ENCODE measurements around the gene CCDC6.
A peak's percentile ranks its signal among the peaks of the same experiment; 100 is the strongest.
"Not testable (repeated sequence)": the region's sequence is repeated elsewhere in the genome, so short reads cannot be mapped to it uniquely, and the experiment has no call there.

The CCDC6 gene

DNA sequence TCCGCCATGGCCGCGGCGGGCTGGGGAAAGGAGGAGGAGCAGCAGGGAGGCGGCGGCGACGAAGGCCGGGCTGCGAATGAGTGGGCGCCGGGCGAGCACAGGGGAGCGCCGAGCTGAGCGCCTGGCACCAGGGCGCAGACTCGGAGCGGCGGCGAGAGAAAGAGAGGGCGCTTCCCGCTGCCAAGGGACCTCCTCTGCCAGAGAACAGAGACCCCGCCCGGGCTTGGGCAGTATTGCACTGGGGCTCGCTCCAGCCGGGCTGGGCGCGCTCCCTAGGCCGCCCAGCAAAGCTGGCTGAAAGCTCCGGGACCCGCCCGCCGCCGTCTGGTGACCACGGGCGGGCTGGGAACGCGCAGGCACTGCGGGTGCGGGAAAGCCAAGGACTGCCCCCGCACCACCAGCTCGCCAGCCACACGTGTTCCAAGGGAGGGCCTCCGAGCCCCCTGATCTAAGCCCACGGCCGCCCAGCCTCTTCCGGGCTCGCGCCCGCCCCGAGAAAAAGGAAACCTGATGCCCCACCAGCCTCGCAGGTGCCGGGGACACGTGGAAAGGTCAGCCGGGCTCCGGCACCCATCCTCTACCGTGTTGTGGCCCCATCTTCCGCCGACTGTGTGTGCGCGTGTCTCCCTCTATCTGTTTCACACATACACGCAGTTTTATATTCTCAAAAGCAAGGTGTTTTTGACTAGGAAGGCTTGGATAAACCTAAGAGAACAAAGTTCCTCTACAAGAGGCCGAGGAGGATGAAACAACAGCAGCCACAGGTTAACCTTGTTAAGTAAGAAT is at the start of gene CCDC6:
TSS of gene CCDC6 (minus strand) at position 140 of the 786 bp plus-strand sequence. CDS start at position 8, 132 bp downstream.
- peak; percentile 90 for DNase-seq (ENCODE audit: low read depth)

DNA sequence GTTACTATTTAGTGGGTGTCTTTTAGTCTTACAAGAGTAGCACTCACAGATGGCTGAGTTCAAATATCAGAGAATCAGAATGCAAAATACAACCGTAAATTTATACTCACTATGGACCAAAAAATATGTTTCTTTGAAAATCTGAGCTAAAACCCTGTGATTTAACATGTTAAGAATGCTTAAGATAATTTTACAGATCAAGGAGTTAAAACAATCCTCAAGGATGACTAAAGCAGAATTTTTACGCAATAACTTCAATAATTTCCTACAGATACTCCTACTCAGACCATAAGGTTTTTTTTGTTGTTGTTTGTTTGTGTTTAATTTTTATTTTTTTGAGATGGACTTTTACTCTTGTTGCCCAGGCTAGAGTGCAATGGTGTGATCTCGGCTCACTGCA is 47.9 kb upstream of the CCDC6 start:
- no peak for DNase-seq (ENCODE audit: low read depth)

DNA sequence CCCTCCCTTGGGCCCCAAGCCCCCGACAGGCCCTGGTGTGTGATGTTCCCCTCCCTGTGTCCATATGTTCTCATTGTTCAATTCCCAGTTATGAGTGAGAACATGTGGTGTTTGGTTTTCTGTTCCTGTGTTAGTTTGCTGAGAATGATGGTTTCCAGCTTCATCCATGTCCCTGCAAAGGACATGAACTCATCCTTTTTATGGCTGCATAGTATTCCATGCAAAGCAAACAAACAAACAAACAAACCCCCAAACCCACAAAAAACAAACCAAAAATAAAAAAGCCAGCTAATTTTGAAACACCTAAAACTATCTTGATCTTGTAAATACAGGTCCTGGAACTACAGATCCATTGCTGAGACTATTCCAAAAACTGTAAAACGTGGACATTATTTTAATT is 47.4 kb upstream of the CCDC6 start:
- DNase-seq (ENCODE audit: low read depth): not testable (repeated sequence)

DNA sequence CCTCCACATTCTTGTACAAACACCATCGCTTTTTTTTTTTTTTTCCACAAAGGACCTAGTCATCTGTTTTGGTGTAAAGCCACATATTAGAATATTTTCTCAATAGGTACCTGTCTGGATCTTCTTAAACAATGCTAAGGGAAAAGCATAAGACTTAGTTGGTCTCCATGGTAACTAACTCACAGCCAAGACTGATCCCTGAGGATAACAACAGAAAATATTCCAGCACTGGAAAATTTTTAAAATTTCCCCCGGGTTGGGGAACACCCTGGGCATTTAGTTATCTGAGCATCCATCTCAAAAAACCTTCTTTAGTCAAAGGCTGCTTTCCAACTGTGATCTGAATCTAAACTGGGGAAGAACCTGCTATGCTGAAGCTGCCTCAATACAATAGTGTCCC is 43.7 kb upstream of the CCDC6 start:
- no peak for DNase-seq (ENCODE audit: low read depth)

DNA sequence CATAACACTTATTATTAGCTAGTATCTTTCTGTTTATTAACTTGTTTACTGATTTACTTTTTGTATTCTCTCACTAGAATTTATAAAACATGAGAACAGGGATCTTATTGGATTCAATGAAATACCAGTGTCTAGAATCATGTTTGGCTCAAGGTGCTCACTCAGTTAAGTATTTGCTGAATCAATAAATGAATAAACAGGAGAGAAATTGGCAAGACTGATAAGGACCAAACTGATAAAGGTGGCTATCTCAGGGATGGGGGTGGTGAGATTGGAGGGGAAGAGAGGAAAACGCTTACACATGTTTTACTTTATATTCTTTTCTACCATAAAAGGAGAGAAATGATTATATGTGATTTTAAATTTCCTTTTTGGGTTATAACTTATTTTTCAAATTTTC is 43.3 kb upstream of the CCDC6 start:
- DNase-seq (ENCODE audit: low read depth): no peak

DNA sequence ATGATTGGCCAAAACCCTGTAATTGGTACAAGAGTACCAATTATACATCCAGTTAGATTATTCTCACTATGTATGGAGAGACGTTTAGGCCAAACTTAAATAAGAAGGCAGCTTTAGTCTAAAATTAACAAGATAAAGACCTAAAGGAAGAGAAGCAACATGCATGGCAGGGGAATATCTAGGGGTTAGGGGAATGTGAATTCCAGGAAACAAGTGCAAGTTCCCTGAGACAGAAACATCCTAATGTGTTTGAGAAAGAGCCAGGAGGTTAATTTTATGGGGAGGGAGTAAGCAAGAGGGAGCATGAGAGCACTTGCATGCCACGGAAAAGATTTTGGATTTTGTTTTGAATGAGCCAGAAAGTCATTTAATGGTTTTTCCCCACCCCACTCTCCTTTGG is 39.6 kb upstream of the CCDC6 start:
- no peak for DNase-seq (ENCODE audit: low read depth)

DNA sequence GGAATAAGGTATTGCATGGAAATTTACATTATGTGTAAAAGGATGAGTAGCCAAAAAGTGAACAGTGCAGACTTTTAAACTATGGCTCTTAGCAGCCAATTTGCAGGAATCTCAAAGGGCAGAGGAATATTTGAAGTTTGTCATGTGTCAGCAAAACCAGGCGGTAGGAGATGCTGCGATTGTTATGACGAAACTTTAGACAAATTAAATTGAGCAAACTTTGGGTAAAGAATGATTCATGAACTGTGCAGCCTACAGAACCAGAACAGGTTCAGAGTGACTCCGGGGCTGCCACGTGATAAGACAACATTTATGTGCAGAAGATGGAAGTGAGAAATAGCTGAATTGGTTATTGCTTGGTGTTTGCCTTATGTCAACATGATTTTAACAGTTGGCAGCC is 39.2 kb upstream of the CCDC6 start:
- no peak for DNase-seq (ENCODE audit: low read depth)

DNA sequence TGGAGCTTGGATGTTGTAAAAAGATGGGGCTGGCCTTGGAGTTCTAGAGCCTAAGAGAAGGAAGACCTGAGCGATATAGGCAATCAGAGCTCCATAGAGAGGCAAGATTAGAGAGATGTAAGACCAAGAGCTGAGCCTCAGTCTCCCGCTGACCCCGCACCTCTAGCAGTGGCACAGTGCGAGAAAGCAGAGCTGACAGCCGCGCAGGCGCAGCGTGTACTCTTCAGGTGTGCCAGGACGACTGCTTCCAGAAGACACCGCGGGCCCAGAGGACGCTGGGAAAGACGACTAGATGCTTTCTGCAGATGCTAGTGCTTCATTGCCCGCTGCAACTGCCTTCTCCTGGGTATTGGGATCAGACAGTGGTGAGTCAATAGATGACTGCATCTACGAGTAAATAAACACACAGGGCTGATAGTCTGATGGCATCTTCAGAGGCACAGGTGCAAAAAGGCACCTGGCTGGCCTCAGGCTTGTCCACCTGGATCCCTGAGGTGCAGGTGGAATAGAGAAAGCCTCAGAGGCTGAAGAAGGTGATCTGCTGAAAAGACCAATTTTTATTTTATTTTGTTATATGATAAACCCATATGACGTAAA is 38.1 kb upstream of the CCDC6 start:
- no peak for DNase-seq (ENCODE audit: low read depth)

DNA sequence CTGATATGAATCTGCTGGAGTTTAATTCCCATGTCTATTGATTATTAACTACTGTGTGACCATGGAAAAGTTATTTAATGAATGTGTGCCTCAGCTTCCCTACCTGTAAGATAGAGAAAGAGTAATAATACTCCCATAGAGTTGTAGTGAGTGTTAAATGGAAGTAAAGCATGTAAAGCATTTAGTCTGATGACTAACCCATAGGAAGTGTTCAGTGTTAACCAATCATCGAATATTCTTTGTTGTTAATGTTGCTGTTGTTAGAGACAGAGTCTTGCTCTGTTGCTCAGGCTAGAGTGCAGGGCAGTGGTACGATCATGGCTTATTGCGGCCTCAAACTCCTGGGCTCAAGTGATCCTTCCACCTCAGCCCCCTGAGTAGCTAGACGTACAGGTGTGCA is 36.2 kb upstream of the CCDC6 start:
- DNase-seq (ENCODE audit: low read depth): no peak

DNA sequence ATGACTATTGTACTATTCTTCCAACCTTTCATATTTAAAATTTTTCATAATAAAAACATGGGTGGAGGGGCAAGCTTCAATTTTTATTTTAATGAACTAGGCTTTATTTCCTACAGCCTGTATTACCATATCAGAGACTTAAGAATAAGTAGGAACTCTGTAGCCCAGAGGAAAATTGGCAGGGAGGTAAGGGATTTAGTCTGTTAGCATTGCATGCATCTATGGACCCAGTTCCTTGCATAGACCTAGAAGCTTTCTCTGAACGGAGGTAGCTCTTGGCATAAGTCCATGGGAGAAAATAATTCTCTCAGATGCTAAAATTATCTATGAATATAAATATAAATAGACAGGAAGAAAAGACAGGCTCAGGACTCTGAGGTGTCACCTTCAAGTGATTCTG is 31.4 kb upstream of the CCDC6 start:
- DNase-seq (ENCODE audit: low read depth): no peak

DNA sequence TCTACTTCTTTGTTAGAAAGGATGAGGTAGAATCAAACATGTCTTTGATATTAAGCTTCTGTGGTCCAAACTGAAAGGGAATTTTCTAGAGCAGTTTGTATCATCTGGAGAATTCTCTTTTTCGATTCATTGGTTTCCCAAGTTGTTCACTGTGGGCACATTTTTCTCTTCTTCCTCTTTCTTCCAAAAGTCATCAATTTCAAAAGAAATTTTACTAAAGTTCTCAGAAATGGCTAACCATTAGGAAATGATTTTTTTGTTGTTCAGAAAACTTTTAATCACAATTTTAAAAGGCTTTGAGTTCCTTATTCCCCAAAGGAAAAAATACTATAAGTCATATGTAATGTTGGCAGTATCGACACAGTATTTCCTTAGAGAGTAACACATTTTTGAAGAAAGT is 28.3 kb upstream of the CCDC6 start:
- no peak for DNase-seq (ENCODE audit: low read depth)

DNA sequence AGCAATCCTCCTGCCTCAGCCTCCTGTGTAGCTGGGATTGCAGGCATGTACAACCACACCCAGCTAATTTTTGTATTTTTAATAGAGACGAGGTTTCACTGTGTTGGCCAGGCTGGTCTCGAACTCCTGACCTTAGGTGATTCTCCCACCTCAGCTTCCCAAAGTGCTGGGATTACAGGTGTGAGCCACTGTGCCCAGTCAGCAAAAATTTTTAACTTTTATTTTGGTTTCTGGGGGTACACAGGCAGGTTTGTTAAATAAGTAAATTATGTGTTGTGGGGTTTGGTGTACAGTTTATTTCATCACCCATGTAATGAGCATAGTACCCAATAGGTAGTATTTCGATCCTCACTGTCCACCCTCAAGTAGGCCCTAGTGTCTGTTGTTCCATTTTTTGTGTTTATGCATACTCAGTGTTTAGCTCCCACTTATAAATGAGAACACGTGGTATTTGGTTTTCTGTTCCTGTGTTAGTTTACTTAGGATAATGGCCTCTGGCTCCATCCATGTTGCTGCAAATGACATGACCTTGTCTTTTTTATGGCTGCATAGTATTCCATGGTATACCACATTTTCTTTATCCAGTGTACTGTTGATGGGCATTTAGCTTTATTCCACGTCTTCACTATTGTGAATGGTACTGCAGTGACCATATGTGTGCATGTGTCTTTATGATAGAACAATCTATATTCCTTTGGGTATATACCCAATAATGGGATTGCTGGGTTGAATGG is 24.6 kb upstream of the CCDC6 start:
- not testable (repeated sequence) for DNase-seq (ENCODE audit: low read depth)

DNA sequence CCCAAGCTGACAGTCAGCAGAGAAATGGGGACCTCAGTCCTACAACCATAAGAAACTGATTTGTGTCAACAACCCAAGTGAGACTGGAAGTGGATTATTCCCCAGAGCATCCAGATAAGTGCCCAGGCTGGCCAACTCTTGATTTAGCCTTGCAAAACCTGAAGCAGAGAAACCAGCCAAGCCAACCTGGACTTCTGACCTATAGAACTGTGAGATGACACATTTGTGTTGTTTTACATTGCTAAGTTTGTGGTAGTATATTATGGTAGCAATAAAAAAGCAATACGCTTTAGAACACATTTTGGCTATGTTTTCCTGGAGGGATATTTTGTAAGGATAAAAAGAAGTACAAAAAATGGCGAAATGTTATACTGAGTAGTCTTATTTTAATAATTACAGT is 19.7 kb upstream of the CCDC6 start:
- DNase-seq (ENCODE audit: low read depth): no peak

DNA sequence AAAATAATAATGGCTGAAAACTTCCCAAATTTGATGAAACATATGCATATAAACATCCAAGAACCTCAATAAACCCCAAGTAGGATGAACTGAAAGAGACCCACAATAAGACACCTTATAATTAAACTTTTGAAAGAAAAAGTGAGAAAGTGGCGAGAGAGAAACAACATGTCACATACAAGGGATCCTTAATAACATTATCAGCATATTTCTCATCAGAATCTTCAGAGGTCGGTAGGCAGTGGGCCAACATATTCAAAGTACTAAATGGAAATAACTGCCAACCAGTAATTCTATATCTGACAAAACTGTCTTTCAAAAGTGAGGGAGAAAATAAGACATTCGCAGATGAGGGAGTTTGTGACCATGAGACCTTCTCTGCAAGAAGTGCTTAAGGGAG is 16.6 kb upstream of the CCDC6 start:
- no peak for DNase-seq (ENCODE audit: low read depth)

DNA sequence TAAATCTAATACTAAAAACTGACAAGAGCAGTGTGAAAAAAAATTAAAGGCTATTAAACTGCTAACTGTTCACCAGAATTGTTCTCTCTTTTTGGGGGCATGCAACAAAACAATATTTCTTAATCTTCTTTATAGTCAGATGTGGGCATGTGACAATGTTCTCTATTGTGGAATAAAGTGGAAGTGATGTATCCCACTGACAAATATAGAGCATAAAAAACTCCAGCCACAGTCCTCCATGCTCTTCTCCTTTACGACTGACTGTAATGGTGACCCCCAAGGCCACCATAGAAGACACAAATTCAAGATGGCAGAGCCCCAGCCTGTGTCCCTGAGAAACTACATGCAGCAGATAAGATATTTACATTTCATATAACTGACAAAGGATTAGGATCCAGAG is 11.6 kb upstream of the CCDC6 start:
- DNase-seq (ENCODE audit: low read depth): no peak

DNA sequence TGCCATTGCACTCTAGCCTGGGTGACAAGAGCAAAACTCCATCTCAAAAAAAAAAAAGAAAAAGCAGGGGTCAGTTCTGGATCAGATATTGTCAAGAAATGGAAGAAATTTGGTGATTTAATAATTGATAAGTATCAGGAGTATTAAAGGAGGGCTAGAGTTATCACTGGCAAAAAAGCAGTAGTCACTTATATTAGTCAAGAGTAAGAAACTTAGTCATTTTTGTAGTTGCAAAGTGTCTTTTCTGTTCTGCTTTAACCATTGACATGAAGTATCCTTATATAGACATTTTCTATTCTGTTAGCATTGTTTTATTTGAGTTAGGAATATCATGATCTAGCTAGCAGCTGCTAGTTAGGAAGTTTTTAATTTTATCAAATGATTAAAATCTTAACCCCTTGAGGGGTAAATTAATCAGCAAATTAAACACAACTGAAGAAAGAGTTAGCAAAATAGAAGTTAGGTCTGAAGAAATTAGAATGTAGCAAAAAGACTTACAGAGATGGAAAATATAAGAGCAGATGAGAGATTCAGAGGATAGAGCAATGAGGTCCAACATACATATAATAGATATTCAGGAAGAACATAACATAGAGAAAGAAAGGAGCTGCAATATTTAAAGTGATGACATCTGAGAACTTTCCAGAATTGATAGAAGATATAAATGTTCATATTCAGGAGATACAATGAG is 7.3 kb upstream of the CCDC6 start:
- DNase-seq (ENCODE audit: low read depth): no peak

DNA sequence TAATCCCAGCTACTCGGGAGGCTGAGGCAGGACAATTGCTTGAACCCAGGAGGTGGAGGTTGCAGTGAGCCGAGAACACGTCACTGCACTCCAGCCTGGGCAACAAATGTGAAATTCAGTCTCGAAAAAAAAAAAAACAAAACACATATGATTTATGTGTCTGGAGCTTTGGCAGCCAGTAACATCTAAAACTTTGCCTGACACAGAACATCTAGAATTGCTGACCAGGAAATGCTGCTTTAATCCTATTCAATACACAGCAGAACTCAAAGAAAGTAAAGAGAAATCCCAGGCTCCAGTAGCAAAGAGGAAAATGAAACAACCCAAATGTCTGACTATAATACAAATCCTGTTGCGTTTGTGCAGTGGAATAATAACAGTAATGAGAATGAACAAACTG is 4.5 kb upstream of the CCDC6 start:
- no peak for DNase-seq (ENCODE audit: low read depth)

DNA sequence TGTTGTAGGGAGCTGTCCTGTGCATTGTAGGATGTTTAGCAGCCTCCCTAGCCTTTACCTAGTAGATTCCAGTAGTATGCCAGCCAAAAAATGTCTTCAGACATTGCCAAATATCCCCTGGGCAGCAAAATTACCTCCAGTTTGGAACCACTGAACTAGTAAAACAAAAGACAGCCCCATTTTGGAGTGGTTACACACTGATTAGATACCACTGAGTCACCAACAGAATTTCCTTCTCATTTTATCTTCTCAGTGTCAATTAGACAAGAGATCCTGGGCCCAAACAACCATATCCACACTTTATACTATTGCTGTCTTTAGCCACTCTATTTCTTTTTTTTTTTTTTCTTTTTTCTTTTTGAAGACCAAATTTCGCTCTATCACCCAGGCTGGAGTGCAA is 3.5 kb upstream of the CCDC6 start:
- DNase-seq (ENCODE audit: low read depth): no peak

DNA sequence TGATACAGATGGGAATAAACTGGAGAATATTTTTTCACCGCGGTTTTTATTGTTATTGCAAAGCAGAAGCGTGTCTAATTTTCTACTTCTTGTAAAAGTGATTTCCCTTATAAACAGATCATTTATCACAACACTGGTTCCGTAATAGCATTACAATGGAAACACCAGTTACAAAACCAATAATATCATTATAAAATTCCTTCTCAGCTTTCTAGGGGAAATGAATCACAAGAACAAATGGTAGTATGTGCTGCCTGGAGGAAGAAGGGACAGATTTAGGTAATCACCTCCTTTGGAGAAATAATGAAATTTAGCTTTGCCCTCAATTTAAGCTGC is 2.4 kb upstream of the CCDC6 start:
- no peak for DNase-seq (ENCODE audit: low read depth)

DNA sequence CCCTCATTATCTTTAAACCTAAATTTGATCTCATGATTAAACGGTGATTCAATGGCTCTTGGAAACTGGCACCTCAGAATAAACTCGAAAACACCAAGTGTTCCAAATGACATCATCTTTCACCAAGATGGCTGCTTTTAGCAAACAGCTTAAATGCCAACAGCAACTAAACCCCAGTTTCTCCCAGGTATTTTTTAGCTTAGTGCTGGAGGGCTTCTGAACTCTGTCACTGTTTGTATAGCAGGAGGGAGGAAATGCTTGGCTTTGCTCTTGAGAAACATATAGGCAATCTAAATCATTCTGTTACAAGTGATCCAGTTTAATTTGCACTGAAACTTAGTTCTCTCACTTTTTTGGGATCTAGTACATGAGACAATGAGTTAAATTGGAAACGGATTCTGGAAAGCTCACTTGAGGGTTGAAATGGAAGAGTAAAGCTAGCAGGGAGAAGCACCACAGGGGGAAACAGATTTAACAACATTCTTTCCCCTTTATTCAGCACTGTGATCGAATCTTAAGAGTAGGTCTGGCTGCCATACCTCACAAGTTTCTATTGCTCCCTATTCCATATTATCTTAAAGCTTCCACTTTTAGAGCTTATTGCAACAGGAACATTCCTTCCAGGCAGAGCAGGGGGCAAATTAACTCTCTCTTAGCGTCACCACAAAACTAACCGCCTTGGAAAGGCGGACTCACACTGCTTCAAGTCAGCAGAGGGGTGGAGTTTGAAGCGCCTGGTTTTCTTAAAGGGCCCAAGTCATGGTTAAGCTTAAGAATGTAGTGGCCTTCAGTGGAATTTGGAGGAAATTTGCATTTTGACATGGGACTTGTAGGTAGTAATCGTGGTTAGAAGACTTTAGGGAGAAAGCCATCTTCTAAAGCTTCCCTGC is 1.8 kb upstream of the CCDC6 start:
- DNase-seq (ENCODE audit: low read depth): peak; percentile 20

DNA sequence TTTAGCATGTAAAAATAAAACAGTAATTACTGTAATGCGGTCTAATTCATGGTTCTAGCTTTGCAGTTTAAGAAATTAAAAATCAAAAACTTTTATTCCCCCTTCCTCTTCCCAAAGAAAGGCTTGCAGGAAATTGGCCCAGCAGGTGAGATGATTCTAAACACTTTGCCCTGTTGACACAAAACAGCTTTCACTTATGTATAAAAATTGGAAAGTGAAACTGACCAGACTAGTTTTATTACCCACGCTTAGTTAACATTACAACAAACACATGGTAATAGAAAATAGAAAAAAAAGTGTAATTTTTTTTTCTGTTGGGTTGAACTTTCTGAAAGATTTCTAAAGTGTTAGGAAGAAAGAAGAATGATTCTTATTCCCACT is 1.2 kb upstream of the CCDC6 start:
- no peak for DNase-seq (ENCODE audit: low read depth)

Data from activated gamma-delta T cell treated with anti-CD3 and anti-CD28 coated beads, Interleukin-2, amount 50 U/mL, for 16 hours (primary cell).